Natural killer cell (primary cell): ENCODE results near the gene CUEDC1. TPM values are rescaled to one million over a fixed set of nuclear protein-coding genes. Genes with fewer than 3 reads are reported as not detected.

Experiments
- ATAC-seq, 3 donors: fragments of 150-1000 bp in 2 of 3; fragments of 200-7000 bp in 1 of 3; cut with Tn5 transposase; 1 replicate in 1 of 3; 2 replicates in 2 of 3; pipeline ENCODE4 v1.10.0; 2021; ENCODE audit warnings: mild to moderate bottlenecking in 2 of 3, moderate library complexity in 2 of 3
- DNase-seq, 2 donors: peaks; one replicate each; pipeline versions ENCODE4 v3.0.0 to v3.0.0-alpha.2; 2013 to 2021; ENCODE audit warnings: mixed read lengths in 1 of 2
- H3K27ac ChIP-seq: one replicate; pipeline ENCODE4 v1.5.1; 2013; ENCODE audit warnings: mild to moderate bottlenecking, low read length
- H3K27me3 ChIP-seq: one replicate; pipeline ENCODE4 v1.6.1; 2013; ENCODE audit warnings: low read length; ENCODE audit not compliant: control insufficient read depth, insufficient read depth
- H3K36me3 ChIP-seq: one replicate; pipeline ENCODE4 v1.6.1; 2013; ENCODE audit warnings: low read length; ENCODE audit not compliant: control insufficient read depth, insufficient read depth
- H3K4me1 ChIP-seq: one replicate; pipeline ENCODE4 v1.6.1; 2013; ENCODE audit warnings: low read length; ENCODE audit not compliant: control insufficient read depth, insufficient read depth
- H3K4me3 ChIP-seq: one replicate; pipeline ENCODE4 v1.5.1; 2013; ENCODE audit warnings: low read length
- H3K9me3 ChIP-seq: one replicate; pipeline ENCODE4 v1.6.1; 2013; ENCODE audit warnings: low read length; ENCODE audit not compliant: control insufficient read depth, insufficient read depth
- H3K27ac Mint-ChIP-seq, 2 donors: one replicate each; pipeline ENCODE4 v1.8.0; 2022; ENCODE audit warnings: mild to moderate bottlenecking in 2 of 2, mixed read lengths in 2 of 2, moderate library complexity in 1 of 2
- H3K27me3 Mint-ChIP-seq, 2 donors: one replicate each; pipeline ENCODE4 v1.8.0; 2022; ENCODE audit warnings: low read depth in 2 of 2, mixed read lengths in 2 of 2
- H3K36me3 Mint-ChIP-seq: one replicate; pipeline ENCODE4 v1.8.0; 2022; ENCODE audit warnings: mixed read lengths
- H3K4me1 Mint-ChIP-seq, 2 donors: one replicate each; pipeline ENCODE4 v1.8.0; 2022; ENCODE audit warnings: mixed read lengths in 2 of 2
- H3K4me3 Mint-ChIP-seq: one replicate; pipeline ENCODE4 v1.8.0; 2022; ENCODE audit warnings: mild to moderate bottlenecking, moderate library complexity, mixed read lengths
- H3K9me3 Mint-ChIP-seq, 2 donors: one replicate each; pipeline ENCODE4 v1.8.0; 2022; ENCODE audit warnings: mixed read lengths in 2 of 2
- CTCF ChIP-seq: fragments of 200-600 bp; IDR thresholded peaks from one replicate; pipeline ENCODE4 v1.8.0; 2022; ENCODE audit warnings: antibody characterized with exemption
- WGBS: methylation state at CpG from one replicate; pipeline ENCODE4 v1.1.7; 2013; ENCODE audit warnings: missing lambda C conversion rate; ENCODE audit not compliant: insufficient coverage; 5-methylcytosine and 5-hydroxymethylcytosine counted together
- intact Hi-C: fragments of 100-400 bp; cut with micrococcal nuclease; formaldehyde crosslinking; loops from one replicate; pipeline ENCODE4 v1.14.2; 2022
- total RNA-seq, 4 donors: library from RNA; stranded (reverse); fragments of 120-200 nt in 1 of 4; gene quantifications; one replicate each; pipeline versions ENCODE4 v1.2.3 to v1.2.4, GENCODE V29; 2013 to 2022

Gene CUEDC1
- total RNA-seq, 3 donors from 2014 or later (not counting 1 experiment from before 2014, with no cell fraction given), result 1.5 to 3.7 (median 2.6) TPM

- intact Hi-C loops, result loop anchor here (5.0 kb wide), 1 partner anchor 39 kb away; no protein-coding TSS in a partner anchor
- H3K27me3 Mint-ChIP-seq, result peaks cover 3 to 4% of the 10 kb centered on the region in 2 donors
- no peak overlapping the region for H3K27ac Mint-ChIP-seq
- H3K9me3 Mint-ChIP-seq, result no peaks in the 10 kb centered on the region
- no peak for TF ChIP-seq CTCF
- Histone ChIP-seq H3K4me1 (peaks cover 25% of the 10 kb centered on the region), H3K9me3 (no peaks in the 10 kb centered on the region), H3K36me3 (no peaks in the 10 kb centered on the region), H3K27me3 (no peaks in the 10 kb centered on the region), H3K27ac (no peak overlapping the region), H3K4me3 (no peak overlapping the region)
- 43% methylated on average over 6 of the region's 6 CpGs for WGBS
- DNase-seq, result no peak
- peaks cover 3 to 5% of the 10 kb centered on the region in 2 donors for H3K4me1 Mint-ChIP-seq
- no peak for ATAC-seq
- no peaks in the 10 kb centered on the region for H3K36me3 Mint-ChIP-seq
- H3K4me3 Mint-ChIP-seq, result no peak overlapping the region
Measured at GRCh38 chr17:57908278-57908677, 46.9 kb downstream of the CUEDC1 start.

DNA sequence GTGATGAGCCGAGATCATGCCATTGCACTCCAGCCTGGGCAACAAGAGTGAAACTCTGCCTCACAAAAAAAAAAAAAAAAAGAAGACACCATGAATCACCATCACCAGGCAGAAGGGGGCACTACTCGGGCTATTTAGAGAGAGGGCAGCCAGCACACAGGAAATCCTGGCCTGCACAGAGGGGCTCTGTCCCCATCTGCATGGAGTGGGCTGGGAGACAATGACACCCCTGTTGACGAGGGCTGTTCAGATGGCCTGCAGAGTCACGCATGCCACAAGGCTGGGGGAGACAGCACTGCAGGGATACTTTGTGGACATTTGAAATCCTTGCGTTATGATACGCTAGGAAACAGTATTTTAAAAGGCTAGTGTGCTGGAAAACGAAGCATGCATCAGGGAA, 48.3 kb downstream of the CUEDC1 start:
- TF ChIP-seq CTCF, result no peak
- no peak for DNase-seq
- H3K27ac Mint-ChIP-seq, result no peak overlapping the region

DNA sequence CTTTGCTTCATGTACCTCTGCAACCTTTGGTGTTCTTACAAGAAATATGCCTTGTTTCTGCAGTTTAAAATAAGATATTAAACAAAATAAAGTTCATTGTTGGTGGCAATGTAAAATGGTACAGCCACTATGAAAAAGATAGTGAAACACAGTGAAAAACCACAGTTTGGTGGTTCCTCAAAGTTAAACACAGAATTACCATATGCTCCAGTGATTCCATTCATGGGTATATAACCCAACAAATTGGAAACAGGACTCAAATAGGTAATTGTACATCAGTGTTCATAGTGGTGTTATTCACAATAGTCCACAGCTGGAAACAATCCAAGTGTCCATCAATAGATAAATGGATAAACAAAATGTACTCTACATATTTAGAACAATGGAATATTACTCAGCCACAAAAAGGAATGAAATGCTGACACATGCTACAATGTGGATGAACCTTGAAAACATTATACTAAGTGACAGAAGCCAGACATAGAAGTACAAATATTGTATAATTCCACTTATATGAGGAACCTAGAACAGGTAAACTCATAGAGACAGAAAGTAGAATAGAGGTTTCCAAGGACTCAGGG, 49.2 kb downstream of the CUEDC1 start:
- Mint-ChIP-seq H3K4me3 (no peak overlapping the region), H3K9me3 (no peaks in the 10 kb centered on the region), H3K4me1 (peaks cover 6 to 11% of the 10 kb centered on the region in 2 donors), H3K36me3 (no peaks in the 10 kb centered on the region), H3K27ac (no peak overlapping the region), H3K27me3 (peaks cover 3 to 4% of the 10 kb centered on the region in 2 donors)
- Histone ChIP-seq H3K4me3 (no peak overlapping the region), H3K9me3 (no peaks in the 10 kb centered on the region), H3K36me3 (no peaks in the 10 kb centered on the region), H3K27me3 (no peaks in the 10 kb centered on the region), H3K4me1 (peaks cover 36% of the 10 kb centered on the region), H3K27ac (no peak overlapping the region)
- ATAC-seq (no peak), DNase-seq (no peak)
- no peak for TF ChIP-seq CTCF
- intact Hi-C loops, result loop anchor here (5.0 kb wide), 1 partner anchor 41 kb away; no protein-coding TSS in a partner anchor

More for the DNA sequence above, 48.3 kb downstream of the CUEDC1 start:
- H3K36me3 ChIP-seq, result no peaks in the 10 kb centered on the region
- no peaks in the 10 kb centered on the region for H3K9me3 ChIP-seq
- H3K36me3 Mint-ChIP-seq, result no peaks in the 10 kb centered on the region
- H3K27me3 ChIP-seq, result no peaks in the 10 kb centered on the region
- H3K4me3 ChIP-seq, result no peak overlapping the region
- no peak overlapping the region for H3K4me3 Mint-ChIP-seq
- peaks cover 36% of the 10 kb centered on the region for H3K4me1 ChIP-seq
- H3K4me1 Mint-ChIP-seq, result peaks cover 6 to 11% of the 10 kb centered on the region in 2 donors
- H3K9me3 Mint-ChIP-seq, result no peaks in the 10 kb centered on the region
- 84% methylated on average over 6 of the region's 7 CpGs for WGBS
- no peak overlapping the region for H3K27ac ChIP-seq
- no peak for ATAC-seq
- intact Hi-C loops, result loop anchor here (5.0 kb wide), 1 partner anchor 40 kb away; no protein-coding TSS in a partner anchor
- peaks cover 3 to 4% of the 10 kb centered on the region in 2 donors for H3K27me3 Mint-ChIP-seq

GRCh38 chr17:57903961-57904360, 51.3 kb downstream of the CUEDC1 start:
- ATAC-seq (no peak), DNase-seq (no peak)
- Histone ChIP-seq H3K27me3 (no peaks in the 10 kb centered on the region), H3K36me3 (no peaks in the 10 kb centered on the region), H3K4me1 (peaks cover 44% of the 10 kb centered on the region), H3K9me3 (no peaks in the 10 kb centered on the region), H3K4me3 (no peak overlapping the region), H3K27ac (no peak overlapping the region)
- WGBS, result 81% methylated on average over 7 of the region's 7 CpGs
- Mint-ChIP-seq H3K36me3 (no peaks in the 10 kb centered on the region), H3K4me3 (no peak overlapping the region), H3K27me3 (peaks cover 0 to 4% of the 10 kb centered on the region in 2 donors), H3K9me3 (no peaks in the 10 kb centered on the region), H3K27ac (no peak overlapping the region), H3K4me1 (peaks cover 15 to 21% of the 10 kb centered on the region in 2 donors)
- no peak for TF ChIP-seq CTCF
- intact Hi-C loops, result no loop called here
